GM18870 (cell line): ENCODE measurements around the gene GPRIN1.

Experiments used
- ATAC-seq: cut with Tn5 transposase; IDR thresholded peaks from one replicate; pipeline ENCODE4 v1.9.1; 2021; ENCODE audit warnings: moderate library complexity; ENCODE audit not compliant: unreplicated experiment

The GPRIN1 gene

GRCh38 chr5:176643491-176644219, 33.7 kb upstream of the GPRIN1 start:
- no peak for ATAC-seq

DNA sequence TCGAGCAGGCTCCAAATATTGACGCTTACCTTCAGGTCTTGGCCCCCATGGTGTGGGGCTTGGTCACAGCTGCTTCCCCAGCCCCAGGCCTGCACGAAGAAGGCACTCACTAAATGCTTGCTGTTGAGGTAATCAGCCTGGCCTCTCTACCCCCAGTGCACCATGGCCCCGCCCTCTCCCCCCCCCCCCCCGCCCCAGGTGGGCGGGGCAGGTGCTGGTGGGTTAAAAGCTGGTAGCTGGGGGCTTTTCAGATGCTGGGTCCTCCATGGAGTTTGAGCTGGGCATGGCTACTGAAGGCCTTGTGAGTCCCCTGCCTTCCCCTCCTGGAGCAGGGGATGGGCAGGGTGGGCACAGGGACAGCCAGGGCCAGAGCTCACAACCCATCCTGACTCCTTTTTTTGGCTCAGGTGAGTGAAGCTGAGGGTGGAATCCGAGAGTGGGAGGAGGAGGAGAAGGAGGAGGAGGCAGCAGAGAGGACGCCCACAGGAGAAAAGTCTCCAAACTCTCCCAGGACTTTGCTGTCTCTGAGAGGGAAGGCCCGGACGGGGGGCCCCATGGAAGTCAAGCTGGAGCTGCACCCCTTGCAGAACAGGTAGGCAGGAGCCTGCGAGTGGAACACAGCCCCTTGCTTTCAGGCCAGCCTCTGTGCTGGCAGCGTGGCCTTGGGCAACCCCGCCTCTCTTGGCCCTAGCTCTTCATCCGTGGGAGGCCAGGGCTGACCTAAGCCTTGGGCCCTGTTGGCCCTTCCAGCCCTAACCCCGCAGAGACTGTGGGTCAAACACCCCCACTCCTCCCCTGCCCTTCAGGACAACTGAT, 32.9 kb upstream of the GPRIN1 start:
- no peak for ATAC-seq

DNA sequence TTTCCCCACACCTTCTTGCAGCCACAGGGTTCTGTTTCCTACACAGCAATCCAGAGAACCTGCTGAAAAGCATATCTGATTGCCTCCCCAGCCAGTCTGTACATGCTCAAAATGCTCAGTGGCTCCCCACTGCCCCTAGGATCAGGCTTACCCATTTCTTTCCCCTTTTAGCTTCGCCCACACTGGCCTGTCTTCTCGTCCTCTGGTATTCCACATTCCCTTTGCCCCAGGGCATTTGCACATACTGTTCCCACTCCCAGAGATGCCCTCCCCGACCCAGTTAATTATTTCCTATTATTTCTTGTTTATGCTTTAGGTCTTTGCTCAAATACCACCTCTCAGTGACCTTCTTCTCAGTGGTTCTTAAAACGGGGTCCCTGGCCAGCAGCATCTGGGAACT, 30.7 kb upstream of the GPRIN1 start:
- ATAC-seq: no peak

GRCh38 chr5:176639981-176640380, 30.0 kb upstream of the GPRIN1 start:
- ATAC-seq: no peak

- ATAC-seq: no peak
Observed at GRCh38 chr5:176639208-176639607, 29.3 kb upstream of the GPRIN1 start.

DNA sequence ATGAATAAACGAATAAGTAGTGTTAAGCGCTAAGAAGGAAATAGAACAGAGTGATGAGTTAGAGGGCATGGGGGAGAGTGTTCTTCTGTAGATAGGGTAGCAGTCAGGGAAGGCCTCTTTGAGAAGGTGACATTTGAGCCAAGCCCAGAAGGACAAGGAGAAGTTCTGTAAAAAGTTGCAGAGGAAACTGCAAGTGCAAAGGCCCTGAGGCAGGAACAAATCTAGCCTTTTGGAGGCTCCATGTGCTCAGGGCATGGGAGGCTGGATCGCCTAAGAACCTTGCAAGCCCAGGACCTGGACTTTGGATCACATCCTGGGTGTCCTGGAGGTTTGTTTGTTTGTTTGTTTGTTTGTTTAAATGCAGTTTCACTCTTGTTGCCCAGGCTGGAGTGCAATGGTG, 28.5 kb upstream of the GPRIN1 start:
- ATAC-seq: no peak

GRCh38 chr5:176637556-176637955, 27.6 kb upstream of the GPRIN1 start:
- ATAC-seq: no peak

DNA sequence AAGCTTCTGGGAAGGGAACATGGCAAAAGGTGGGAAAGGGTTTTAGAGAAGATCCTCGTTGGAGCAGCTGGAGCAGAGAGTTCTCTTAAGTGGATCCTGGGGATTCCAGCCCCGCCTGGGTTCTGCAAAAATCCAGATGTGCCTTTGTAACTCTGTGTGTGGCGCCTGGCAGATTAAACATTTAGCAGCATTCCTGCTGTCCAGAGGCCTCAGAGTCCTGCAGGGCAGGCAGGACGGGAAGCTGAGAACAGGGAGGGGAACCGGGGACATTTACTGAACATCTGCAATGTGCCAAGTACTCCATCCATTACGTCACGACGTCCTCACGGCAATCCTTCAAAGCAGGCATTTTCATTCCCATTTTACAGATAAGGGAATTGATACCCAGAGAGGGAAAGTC, 26.5 kb upstream of the GPRIN1 start:
- ATAC-seq: no peak

DNA sequence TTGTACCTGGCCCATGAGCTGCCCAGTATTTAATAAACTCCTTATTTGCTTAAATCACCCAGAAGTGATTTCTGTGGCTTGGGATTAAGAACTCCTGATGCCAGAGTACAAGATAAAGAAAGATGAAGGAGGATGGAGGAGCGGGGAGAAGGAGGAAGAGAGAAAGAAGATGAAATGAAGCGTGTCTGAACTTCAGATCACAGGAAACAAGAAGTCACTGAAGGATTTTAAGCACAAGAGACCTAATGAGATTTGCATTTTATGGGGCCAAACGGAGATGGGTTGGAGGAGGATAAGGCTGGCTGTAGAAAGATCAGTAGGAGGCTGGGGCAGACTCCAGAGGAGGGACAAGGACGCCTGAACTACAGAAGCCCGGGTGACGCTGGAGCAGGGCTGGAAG, 23.6 kb upstream of the GPRIN1 start:
- no peak for ATAC-seq

DNA sequence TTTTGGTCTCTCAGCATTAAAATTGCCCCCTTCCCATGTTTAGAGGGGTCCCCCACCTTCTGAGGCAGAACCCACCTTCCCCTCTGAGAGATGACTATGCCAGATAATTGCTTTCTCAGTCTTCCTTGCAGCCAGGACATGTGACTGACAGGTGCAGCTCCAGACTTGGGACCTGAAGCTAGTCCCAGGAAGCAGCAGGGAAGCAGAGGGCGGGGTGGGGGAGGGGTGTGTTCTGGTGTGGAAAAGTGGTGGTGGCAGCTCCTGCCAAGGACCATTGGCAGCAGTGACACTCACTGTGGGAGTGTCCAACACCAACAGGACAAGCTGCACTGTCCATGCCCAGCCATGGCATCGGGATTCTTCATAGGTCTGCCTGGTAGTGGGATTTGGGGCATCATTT, 22.8 kb upstream of the GPRIN1 start:
- no peak for ATAC-seq

- ATAC-seq: no peak
Observed at GRCh38 chr5:176631383-176632200, 21.6 kb upstream of the GPRIN1 start.

GRCh38 chr5:176630681-176631222, 20.8 kb upstream of the GPRIN1 start:
- ATAC-seq: no peak

DNA sequence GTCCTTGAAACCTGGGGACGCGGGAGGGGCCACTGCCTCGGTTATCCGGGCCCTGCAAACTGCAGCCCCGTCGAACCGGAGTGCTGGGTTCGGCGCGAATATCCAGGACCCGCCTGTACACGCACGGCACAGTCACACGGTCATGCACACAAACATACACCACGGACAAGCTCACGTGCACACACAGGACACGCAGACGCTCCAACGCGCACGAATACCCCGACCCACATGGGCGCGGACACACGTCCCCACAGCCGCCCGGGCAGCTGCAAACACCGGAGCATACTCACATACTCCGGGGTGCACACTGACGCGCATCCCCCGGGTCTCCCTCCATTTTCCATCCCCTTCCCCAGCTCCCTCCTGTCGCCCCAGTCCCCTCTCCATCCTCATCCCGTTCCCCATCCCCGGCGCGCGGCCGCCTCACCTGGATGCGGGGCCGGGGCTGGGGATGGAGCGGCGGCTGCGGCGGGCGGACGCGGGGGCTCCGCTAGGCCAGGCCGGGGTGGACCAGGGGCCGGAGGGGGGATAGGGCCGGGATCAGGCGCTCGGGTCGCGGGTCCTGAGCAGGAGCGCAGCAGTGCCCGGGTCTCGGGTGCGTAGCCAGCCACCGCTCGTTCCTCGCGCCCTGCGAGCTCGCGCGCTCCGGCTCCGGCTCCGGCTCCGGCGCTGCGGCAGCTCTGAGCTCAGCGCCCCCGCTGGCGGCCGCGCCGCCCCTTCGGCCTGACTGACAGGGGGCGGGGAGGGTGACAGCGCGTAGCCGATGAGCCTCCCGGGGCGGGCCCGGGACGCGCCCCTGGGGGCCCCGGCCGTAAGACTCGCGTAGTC, 20.1 kb upstream of the GPRIN1 start, which contains the start of the genes EIF4E1B and SNCB:
EIF4E1B (plus strand) TSS at position 823 of the 828 bp plus-strand sequence. CDS start 12,113 bp downstream, outside the sequence.
SNCB (minus strand) TSS at position 682 of the 828 bp plus-strand sequence. CDS start 880 bp downstream, outside the sequence.
- ATAC-seq: no peak

DNA sequence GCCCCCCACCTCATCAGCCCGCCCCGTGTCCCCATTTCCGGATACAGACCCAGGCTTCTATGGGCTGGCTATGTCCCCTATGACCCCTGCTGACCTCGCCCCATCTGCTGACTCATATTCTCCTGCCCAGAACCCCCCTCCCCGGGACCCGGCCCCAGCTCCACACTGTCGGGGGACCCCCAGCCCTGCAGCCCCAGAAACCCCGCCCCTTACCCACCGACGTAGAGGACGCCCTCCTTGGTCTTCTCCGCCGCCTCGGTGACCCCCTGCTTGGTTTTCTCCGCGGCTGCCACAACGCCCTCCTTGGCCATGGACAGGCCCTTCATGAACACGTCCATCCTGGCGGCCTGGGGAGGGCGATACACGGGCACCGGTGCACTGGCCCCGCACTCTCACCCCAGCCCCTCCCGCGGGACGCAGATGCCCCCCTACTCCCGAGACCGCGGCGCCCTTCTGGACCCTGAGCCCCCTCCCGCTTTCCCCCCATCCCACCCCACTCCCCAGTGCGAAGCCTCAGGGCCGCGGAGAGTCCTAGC, 19.4 kb upstream of the GPRIN1 start:
- ATAC-seq: no peak

- no peak for ATAC-seq
Observed at GRCh38 chr5:176628406-176629228, 18.7 kb upstream of the GPRIN1 start.

DNA sequence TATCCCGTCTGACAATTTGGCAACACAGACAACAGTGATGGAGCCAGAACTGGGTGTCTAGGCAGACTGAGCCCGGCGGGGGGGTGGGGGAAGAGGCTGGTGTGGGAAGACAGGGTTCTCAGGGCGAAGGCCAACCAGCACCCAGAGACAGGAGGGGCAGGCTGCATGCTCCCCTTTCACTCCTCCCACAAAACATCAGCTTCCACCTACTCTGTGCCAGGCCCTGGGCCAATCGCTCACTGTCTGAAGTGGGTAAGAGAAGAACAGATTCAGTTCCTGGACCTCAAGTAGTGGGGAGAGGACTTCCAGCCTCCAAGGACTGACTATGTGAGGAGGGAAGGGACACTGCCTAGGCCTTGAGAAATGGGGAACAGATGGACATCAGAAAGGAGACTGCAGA, 17.6 kb upstream of the GPRIN1 start:
- ATAC-seq: no peak

GRCh38 chr5:176626876-176627236, 16.9 kb upstream of the GPRIN1 start:
- no peak for ATAC-seq

DNA sequence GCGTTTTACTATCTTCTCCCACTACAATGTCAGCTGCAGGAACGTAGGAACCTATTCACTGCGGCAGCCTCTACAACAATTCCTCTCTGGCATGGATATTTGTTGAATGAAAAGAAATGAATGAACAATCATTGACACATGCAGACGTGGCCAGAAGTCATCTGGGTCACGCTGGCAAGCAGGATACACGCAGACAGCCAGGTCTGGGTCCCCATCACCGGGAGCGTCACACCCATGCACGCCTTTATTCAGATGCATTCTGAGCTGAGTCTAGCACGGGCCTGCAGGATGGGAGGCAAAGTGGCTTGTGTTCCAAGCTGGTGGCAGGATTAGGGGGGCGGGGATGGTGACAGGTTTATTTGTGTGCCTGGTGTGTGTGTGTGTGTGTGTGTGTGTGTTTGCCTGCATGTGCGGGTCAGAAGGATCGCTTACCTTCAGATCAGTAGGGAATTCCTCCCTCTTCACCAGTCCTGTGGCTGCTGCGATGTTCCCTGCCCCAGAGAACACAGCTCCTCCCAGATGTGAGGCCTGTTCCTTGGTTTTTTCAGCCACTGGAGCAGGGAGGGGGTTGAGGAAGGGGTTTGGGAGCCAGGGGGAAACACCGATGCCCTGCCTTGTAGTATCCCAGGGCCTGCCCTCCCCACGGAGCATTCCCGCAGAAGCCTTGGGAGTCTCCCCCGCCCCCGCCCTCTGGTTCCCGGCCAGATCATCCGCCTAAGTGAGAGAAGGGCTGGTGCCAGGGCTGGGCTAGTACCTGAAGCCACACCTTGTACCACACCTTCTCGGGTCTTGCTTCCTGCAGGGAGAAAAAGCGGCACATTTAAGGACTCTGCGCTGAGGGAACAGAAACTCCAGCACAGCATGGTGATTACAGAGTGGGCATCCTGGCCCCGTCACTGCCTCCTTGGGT, 16.3 kb upstream of the GPRIN1 start:
- no peak for ATAC-seq
